Suprapubic skin (tissue), 4 donors: ENCODE data around the gene ABCA7. TPM values are rescaled to one million over a fixed set of nuclear protein-coding genes. Genes with fewer than 3 reads are reported as not detected.

ENCODE experiments used
- DNase-seq, 2 donors: peaks; one replicate each; pipeline ENCODE4 v3.0.0-alpha.2; 2019; ENCODE audit warnings: low spot score in 2 of 2
- H3K27ac ChIP-seq: fragments of 200-600 bp; sonication (generic); one replicate; pipeline ENCODE4 v1.5.1; 2019
- H3K27me3 ChIP-seq: fragments of 200-600 bp; sonication (generic); one replicate; pipeline ENCODE4 v1.5.1; 2019
- H3K36me3 ChIP-seq: fragments of 200-600 bp; sonication (generic); one replicate; pipeline ENCODE4 v1.5.1; 2019
- H3K4me1 ChIP-seq: fragments of 200-600 bp; sonication (generic); one replicate; pipeline ENCODE4 v1.5.1; 2019
- H3K4me3 ChIP-seq: fragments of 200-600 bp; sonication (generic); one replicate; pipeline ENCODE4 v1.5.1; 2019; ENCODE audit warnings: mild to moderate bottlenecking
- H3K9me3 ChIP-seq: fragments of 200-600 bp; sonication (generic); one replicate; pipeline ENCODE4 v1.5.1; 2019
- EP300 ChIP-seq: sonication (generic); formaldehyde crosslinking; IDR thresholded peaks from one replicate; pipeline ENCODE4 v1.6.1; 2017; ENCODE audit warnings: antibody characterized with exemption
- POLR2A ChIP-seq, 2 donors: fragments of 450-650 bp; IDR thresholded peaks; one replicate each; pipeline ENCODE4 v1.6.1; 2017; ENCODE audit warnings: antibody characterized with exemption in 2 of 2, mild to moderate bottlenecking in 2 of 2, moderate library complexity in 2 of 2
- POLR2AphosphoS5 ChIP-seq, 3 donors: sonication (generic); formaldehyde crosslinking; IDR thresholded peaks; one replicate each; pipeline ENCODE4 v1.6.1; 2017; ENCODE audit warnings: antibody characterized with exemption in 3 of 3
- WGBS: methylation state at CpG from one replicate; pipeline ENCODE4 v1.1.5; 2018; 5-methylcytosine and 5-hydroxymethylcytosine counted together
- total RNA-seq, 4 donors: library from RNA; depleted of rRNA; stranded (reverse); fragments of >200 nt; gene quantifications; one replicate each; pipeline ENCODE4 v1.1.0, GENCODE V29; 2016
- TF ChIP-seq, protein P1 (sequence below), 2 donors: fragments of 200-600 bp in 1 of 2; fragments of 450-650 bp in 1 of 2; sonication (generic) in 1 of 2; IDR thresholded peaks; one replicate each; pipeline ENCODE4 v1.5.1; 2016 to 2019; ENCODE audit warnings: antibody characterized with exemption in 2 of 2, mild to moderate bottlenecking in 1 of 2, moderate library complexity in 1 of 2

Gene ABCA7
- total RNA-seq, 4 donors from 2014 or later = 29.8 to 97.6 (median 47.5) TPM

- Histone ChIP-seq H3K27ac (no peak overlapping the region), H3K36me3 (peaks cover 17% of the 10 kb centered on the region), H3K4me3 (no peak overlapping the region), H3K9me3 (no peaks in the 10 kb centered on the region), H3K4me1 (peaks cover 19% of the 10 kb centered on the region), H3K27me3 (peaks cover 33% of the 10 kb centered on the region)
- no peak for DNase-seq
- 87% methylated on average over 40 of the region's 70 CpGs for WGBS
- TF ChIP-seq, protein P1, sequence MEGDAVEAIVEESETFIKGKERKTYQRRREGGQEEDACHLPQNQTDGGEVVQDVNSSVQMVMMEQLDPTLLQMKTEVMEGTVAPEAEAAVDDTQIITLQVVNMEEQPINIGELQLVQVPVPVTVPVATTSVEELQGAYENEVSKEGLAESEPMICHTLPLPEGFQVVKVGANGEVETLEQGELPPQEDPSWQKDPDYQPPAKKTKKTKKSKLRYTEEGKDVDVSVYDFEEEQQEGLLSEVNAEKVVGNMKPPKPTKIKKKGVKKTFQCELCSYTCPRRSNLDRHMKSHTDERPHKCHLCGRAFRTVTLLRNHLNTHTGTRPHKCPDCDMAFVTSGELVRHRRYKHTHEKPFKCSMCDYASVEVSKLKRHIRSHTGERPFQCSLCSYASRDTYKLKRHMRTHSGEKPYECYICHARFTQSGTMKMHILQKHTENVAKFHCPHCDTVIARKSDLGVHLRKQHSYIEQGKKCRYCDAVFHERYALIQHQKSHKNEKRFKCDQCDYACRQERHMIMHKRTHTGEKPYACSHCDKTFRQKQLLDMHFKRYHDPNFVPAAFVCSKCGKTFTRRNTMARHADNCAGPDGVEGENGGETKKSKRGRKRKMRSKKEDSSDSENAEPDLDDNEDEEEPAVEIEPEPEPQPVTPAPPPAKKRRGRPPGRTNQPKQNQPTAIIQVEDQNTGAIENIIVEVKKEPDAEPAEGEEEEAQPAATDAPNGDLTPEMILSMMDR (IDR thresholded peaks at IDR 0.05) = no peak
- TF ChIP-seq POLR2A (IDR thresholded peaks at IDR 0.05) (no peak), EP300 (no peak), POLR2AphosphoS5 (IDR thresholded peaks at IDR 0.05) (no peak)
Measured at GRCh38 chr19:1004803-1005664, 34.9 kb upstream of the ABCA7 start.

- no peak for DNase-seq
- peaks cover 35% of the 10 kb centered on the region for H3K36me3 ChIP-seq
- H3K9me3 ChIP-seq = no peaks in the 10 kb centered on the region
- H3K4me3 ChIP-seq = no peak overlapping the region
- H3K4me1 ChIP-seq = peaks cover 1% of the 10 kb centered on the region
- H3K27me3 ChIP-seq = peaks cover 15% of the 10 kb centered on the region
- H3K27ac ChIP-seq = no peak overlapping the region
- 69% methylated on average over 19 of the region's 27 CpGs for WGBS
- no peak for TF ChIP-seq POLR2AphosphoS5 (IDR thresholded peaks at IDR 0.05)
- TF ChIP-seq POLR2A (IDR thresholded peaks at IDR 0.05) = no peak
- TF ChIP-seq EP300 = no peak
- TF ChIP-seq, protein P1 (IDR thresholded peaks at IDR 0.05) = no peak
Measured at GRCh38 chr19:1006711-1007398, 33.1 kb upstream of the ABCA7 start.

DNA sequence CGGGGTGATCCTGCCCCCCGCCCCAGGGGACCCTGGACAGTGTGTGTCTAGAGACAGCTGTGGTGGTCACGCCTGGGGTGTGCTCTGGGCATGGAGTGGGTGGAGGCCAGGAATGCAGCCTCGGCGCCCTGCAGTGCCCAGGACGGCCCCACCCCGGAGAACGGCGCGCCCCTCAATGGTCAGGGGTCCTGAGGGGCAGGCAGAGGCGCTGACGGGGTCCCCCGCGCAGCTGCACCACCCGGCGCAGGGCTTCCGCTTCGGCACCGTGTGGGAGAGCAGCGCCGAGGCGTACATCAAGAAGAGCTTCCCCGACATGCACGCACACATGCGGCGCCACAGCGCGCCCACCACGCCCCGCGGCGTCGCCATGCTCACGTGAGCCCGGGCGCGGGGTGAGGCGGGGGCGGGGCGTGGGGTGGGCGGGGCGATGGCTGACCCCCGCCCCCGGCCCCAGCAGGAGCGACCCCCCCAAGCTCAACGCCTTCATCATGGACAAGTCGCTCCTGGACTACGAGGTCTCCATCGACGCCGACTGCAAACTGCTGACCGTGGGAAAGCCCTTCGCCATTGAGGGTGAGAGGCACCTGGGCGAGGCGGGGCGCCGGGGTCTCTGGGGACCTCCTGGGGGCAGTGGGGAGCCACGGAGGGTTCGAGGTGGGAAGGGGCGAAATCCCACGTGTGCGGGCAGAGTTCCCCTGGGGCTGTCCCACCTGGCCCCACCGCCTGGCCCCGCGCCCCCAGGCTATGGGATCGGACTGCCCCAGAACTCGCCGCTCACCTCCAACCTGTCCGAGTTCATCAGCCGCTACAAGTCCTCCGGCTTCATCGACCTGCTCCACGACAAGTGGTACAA lies 32.3 kb upstream of the ABCA7 start:
- Histone ChIP-seq H3K36me3 (peaks cover 43% of the 10 kb centered on the region), H3K4me3 (no peak overlapping the region), H3K27ac (no peak overlapping the region), H3K4me1 (no peaks in the 10 kb centered on the region), H3K27me3 (peaks cover 11% of the 10 kb centered on the region), H3K9me3 (no peaks in the 10 kb centered on the region)
- TF ChIP-seq POLR2A (IDR thresholded peaks at IDR 0.05) = no peak
- no peak for TF ChIP-seq EP300
- TF ChIP-seq, protein P1 (IDR thresholded peaks at IDR 0.05) = no peak
- TF ChIP-seq POLR2AphosphoS5 (IDR thresholded peaks at IDR 0.05) = no peak
- DNase-seq = no peak
- 92% methylated on average over 7 of the region's 73 CpGs for WGBS

DNA sequence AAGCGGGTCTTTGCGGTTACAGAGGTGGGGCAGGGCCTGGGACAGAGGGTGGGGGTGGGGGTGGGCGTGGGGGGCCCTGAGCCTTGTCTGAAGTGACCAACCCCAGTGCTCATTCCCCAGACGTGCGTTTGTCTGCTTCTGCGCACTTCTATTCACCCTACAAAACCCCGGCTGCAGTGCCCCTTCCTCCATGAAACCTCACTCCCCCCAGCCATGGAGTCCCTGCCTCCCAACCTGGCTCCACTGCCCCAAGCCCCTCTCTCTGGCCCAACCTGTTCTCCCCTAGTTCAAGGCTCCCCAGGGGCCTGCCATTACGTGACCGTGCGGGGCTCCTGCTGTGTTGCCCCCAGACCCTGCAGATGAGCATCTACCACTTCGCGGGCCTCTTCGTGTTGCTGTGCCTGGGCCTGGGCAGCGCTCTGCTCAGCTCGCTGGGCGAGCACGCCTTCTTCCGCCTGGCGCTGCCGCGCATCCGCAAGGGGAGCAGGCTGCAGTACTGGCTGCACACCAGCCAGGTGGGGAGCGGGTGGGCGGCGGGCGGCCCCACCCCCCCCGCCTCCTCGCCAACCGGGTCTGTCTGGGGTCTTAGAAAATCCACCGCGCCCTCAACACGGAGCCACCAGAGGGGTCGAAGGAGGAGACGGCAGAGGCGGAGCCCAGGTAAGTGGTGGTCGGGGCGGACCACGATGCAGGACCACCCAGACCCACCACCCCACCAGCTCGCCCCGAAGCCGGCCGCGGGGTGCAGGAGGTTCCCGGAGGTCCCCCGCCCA lies 31.5 kb upstream of the ABCA7 start:
- Histone ChIP-seq H3K4me1 (no peaks in the 10 kb centered on the region), H3K36me3 (peaks cover 51% of the 10 kb centered on the region), H3K27ac (no peak overlapping the region), H3K4me3 (no peak overlapping the region), H3K27me3 (peaks cover 2% of the 10 kb centered on the region), H3K9me3 (no peaks in the 10 kb centered on the region)
- WGBS = 92% methylated on average over 11 of the region's 45 CpGs
- TF ChIP-seq, protein P1 (IDR thresholded peaks at IDR 0.05) = no peak
- TF ChIP-seq POLR2A (IDR thresholded peaks at IDR 0.05) = no peak
- no peak for TF ChIP-seq POLR2AphosphoS5 (IDR thresholded peaks at IDR 0.05)
- TF ChIP-seq EP300 = no peak
- DNase-seq = no peak
